K562 (cell line): ENCODE data around the gene ARMC7. TPM values are rescaled to one million over a fixed set of nuclear protein-coding genes. Genes with fewer than 3 reads are reported as not detected.
A peak's percentile ranks its signal among the peaks of the same experiment; 100 is the strongest.
"Not testable (repeated sequence)": the region's sequence is repeated elsewhere in the genome, so short reads cannot be mapped to it uniquely, and the experiment has no call there.

ENCODE experiments used
- ATAC-seq: fragments of 200-7000 bp; cut with Tn5 transposase; 3 replicates; pipeline ENCODE4 v1.9.1; 2020; ENCODE audit warnings: moderate library complexity
- BruUV-seq: library from RNA; stranded (reverse); fragments of 400-500 nt; replicated peaks from 2 replicates; lab custom pipeline; 2021; lab: Mats Ljungman, UMichigan
- CTCF ChIA-PET: fragments of 300-600 bp; formaldehyde crosslinking; extraction: SDS; loops from one replicate; lab custom pipeline; 2021; ENCODE audit warnings: low intra/inter-chr PET ratio; lab: Yijun Ruan, JAX
- POLR2A ChIA-PET: fragments of 300-600, 350-650 bp; sonication (Branson Sonifier 250); formaldehyde crosslinking; extraction: SDS; loops from one replicate; lab custom pipeline; 2021; ENCODE audit warnings: antibody characterized with exemption, inconsistent platforms; lab: Yijun Ruan, JAX
- DNase-seq, 4 experiments: peaks; one replicate each; pipeline versions ENCODE4 v3.0.0 to v3.0.0-alpha.2; 2011 to 2018; ENCODE audit warnings: low spot score in 3 of 4, mixed read lengths in 3 of 4; ENCODE audit errors: extremely low read depth in 1 of 4
- FAIRE-seq: peaks from 2 replicates; lab custom pipeline; 2011; peaks lifted over from hg19 to GRCh38; lab: Jason Lieb, UNC
- H2AFZ ChIP-seq: 2 replicates; pipeline ENCODE4 v1.6.0; 2011; ENCODE audit warnings: low read depth, low read length, control low read depth, inconsistent platforms
- H3K27ac ChIP-seq: fragments of 200-600 bp; 3 replicates; pipeline ENCODE4 v1.8.0; 2011; ENCODE audit warnings: low read depth, mild to moderate bottlenecking, control low read depth, inconsistent platforms, low read length, moderate library complexity, mixed read lengths; ENCODE audit errors: extremely low read depth
- H3K27me3 ChIP-seq, 2 experiments: fragments of 300-600 bp in 1 of 2; 2 replicates in 1 of 2; 3 replicates in 1 of 2; pipeline versions ENCODE4 v1.6.0 to v1.8.0; 2011; ENCODE audit warnings: inconsistent platforms in 2 of 2, low read length in 2 of 2, mild to moderate bottlenecking in 1 of 2, mixed read lengths in 1 of 2, moderate library complexity in 1 of 2; ENCODE audit not compliant: control insufficient read depth in 2 of 2, insufficient read depth in 2 of 2
- H3K36me3 ChIP-seq: fragments of 300-600 bp; 3 replicates; pipeline ENCODE4 v1.8.0; 2011; ENCODE audit warnings: mild to moderate bottlenecking, low read length, inconsistent platforms; ENCODE audit not compliant: control insufficient read depth, insufficient read depth
- H3K4me1 ChIP-seq, 2 experiments: fragments of 200-600 bp in 1 of 2; replicated peaks in 1 of 2; 2 replicates in 1 of 2; 3 replicates in 1 of 2; pipeline versions ENCODE4 v1.5.1 to v1.8.0; 2011; ENCODE audit warnings: inconsistent platforms in 2 of 2, low read length in 2 of 2, mild to moderate bottlenecking in 1 of 2, mixed read lengths in 1 of 2, moderate library complexity in 1 of 2; ENCODE audit not compliant: control insufficient read depth in 2 of 2, insufficient read depth in 2 of 2
- H3K4me2 ChIP-seq: 2 replicates; pipeline ENCODE4 v1.6.1; 2011; ENCODE audit warnings: low read length, control low read depth, inconsistent platforms, mixed read lengths; ENCODE audit not compliant: insufficient read depth
- H3K4me3 ChIP-seq: fragments of 200-600 bp; sonication (generic), shearing (Covaris generic); 2 replicates; pipeline ENCODE4 v1.5.1; 2016; ENCODE audit warnings: control low read depth, inconsistent platforms
- H3K79me2 ChIP-seq: fragments of 200-600 bp; 3 replicates; pipeline ENCODE4 v1.8.0; 2011; ENCODE audit warnings: low read length, inconsistent platforms; ENCODE audit not compliant: control insufficient read depth, insufficient read depth
- H3K9ac ChIP-seq, 2 experiments: 2 replicates each; pipeline versions ENCODE4 v1.6.0 to v1.6.1; 2011; ENCODE audit warnings: low read depth in 2 of 2, low read length in 2 of 2, control low read depth in 1 of 2, inconsistent platforms in 1 of 2, mild to moderate bottlenecking in 1 of 2, mixed read lengths in 1 of 2; ENCODE audit not compliant: insufficient read depth in 1 of 2
- H3K9me1 ChIP-seq: one replicate; pipeline ENCODE4 v1.6.0; 2011; ENCODE audit warnings: inconsistent platforms, mild to moderate bottlenecking, low read length, moderate library complexity; ENCODE audit not compliant: control insufficient read depth, insufficient read depth
- H3K9me3 ChIP-seq: replicated peaks from 2 replicates; pipeline ENCODE4 v1.5.1; 2011; ENCODE audit warnings: low read depth, low read length, inconsistent platforms; ENCODE audit not compliant: control insufficient read depth, insufficient read depth
- H4K20me1 ChIP-seq: replicated peaks from 2 replicates; pipeline ENCODE4 v1.6.1; 2011; ENCODE audit warnings: low read length, inconsistent platforms, mixed read lengths; ENCODE audit not compliant: control insufficient read depth, insufficient read depth
- CBX5 ChIP-seq: IDR thresholded peaks from 2 replicates; pipeline ENCODE4 v1.6.1; 2014; ENCODE audit warnings: low read depth, borderline replicate concordance
- FUS ChIP-seq: fragments of 200-400 bp; formaldehyde crosslinking; optimal IDR thresholded peaks from 2 replicates; pipeline ENCODE3; 2017; ENCODE audit warnings: low read depth, low read length
- GATAD2A ChIP-seq: fragments of 450-650 bp; IDR thresholded peaks from 2 replicates; pipeline ENCODE4 v1.6.1; 2017
- HDAC3 ChIP-seq: fragments of 450-650 bp; IDR thresholded peaks from 2 replicates; pipeline ENCODE4 v1.6.1; 2018; ENCODE audit warnings: borderline replicate concordance, mild to moderate bottlenecking, moderate library complexity; ENCODE audit not compliant: partially characterized antibody
- PHB ChIP-seq: fragments of 250-450 bp; sonication (Bioruptor Pico); IDR thresholded peaks from 2 replicates; pipeline ENCODE4 v1.5.0; 2021
- POU5F1 ChIP-seq: fragments of 150-350 bp; IDR thresholded peaks from 2 replicates; pipeline ENCODE4 v1.6.1; 2014; ENCODE audit warnings: borderline replicate concordance, low read length, low read depth, mild to moderate bottlenecking; ENCODE audit not compliant: partially characterized antibody
- SP1 ChIP-seq: sonication (generic); formaldehyde crosslinking; IDR thresholded peaks from 2 replicates; pipeline ENCODE4 v1.8.1; 2022; ENCODE audit warnings: mild to moderate bottlenecking, missing genetic modification reagents
- ZNF121 ChIP-seq: sonication (generic); formaldehyde crosslinking; conservative IDR thresholded peaks from 2 replicates; pipeline ENCODE4 v1.8.0; 2022; ENCODE audit warnings: missing genetic modification reagents
- WGBS: fragments of 100-300 bp; shearing (Covaris generic); methylation state at CpG from one replicate; pipeline ENCODE4 v1.1.6; 2016; ENCODE audit warnings: low coverage, mixed read lengths; ENCODE audit not compliant: insufficient coverage; ENCODE audit errors: missing lambda C conversion rate; 5-methylcytosine and 5-hydroxymethylcytosine counted together
- in situ Hi-C: fragments of 300-500 bp; cut with MboI; formaldehyde crosslinking; loops from 4 replicates; pipeline ENCODE4 v1.15.0; 2018; ENCODE audit warnings: inconsistent platforms, mixed read lengths
- intact Hi-C: fragments of 100-400 bp; cut with micrococcal nuclease; formaldehyde crosslinking; loops from 2 replicates; pipeline ENCODE4 v1.14.2; 2022
- polyA plus RNA-seq, 8 experiments: library from polyadenylated mRNA; depleted of rRNA in 4 of 8; stranded (reverse) in 5 of 8; unstranded in 3 of 8; fragments of >200 nt; fragmentation: Nextera tagmentation in 2 of 8; fragmentation: Illumina TruSeq in 1 of 8; extraction: Ambion mirVana in 2 of 8; extraction: Trizol in 1 of 8; gene quantifications; 2 replicates each; pipeline versions ENCODE4 v1.2.1 to v1.2.3, GENCODE V29; 2011 to 2014; ENCODE audit warnings: inconsistent platforms in 1 of 8, missing spikeins in 1 of 8
- total RNA-seq, 7 experiments: library from RNA; depleted of rRNA in 6 of 7; stranded (reverse); fragments of >200 nt in 6 of 7; fragmentation: Illumina TruSeq in 2 of 7; extraction: Trizol in 2 of 7; gene quantifications; 2 replicates each; pipeline versions ENCODE4 v1.2.1 to v1.2.3, GENCODE V29; 2011 to 2021; ENCODE audit warnings: low replicate concordance in 1 of 7
- TF ChIP-seq, protein P1 (sequence below): sonication (generic); formaldehyde crosslinking; IDR thresholded peaks from 2 replicates; pipeline ENCODE4 v1.8.1; 2023; ENCODE audit warnings: mild to moderate bottlenecking, missing genetic modification reagents

ARMC7 gene
- total and polyA plus RNA-seq, 9 of the 15 experiments (the other 6 are each of a cell fraction or from before 2014, with no cell fraction given), result 1.4 to 15.2 (median 5.9) TPM

GRCh38 chr17:75163074-75163473, 53.3 kb downstream of the ARMC7 start:
- no TSS peak for BruUV-seq
- H3K9ac ChIP-seq, result no peak overlapping the region
- FAIRE-seq (no peak), DNase-seq (no peak), ATAC-seq (no peak)
- no peaks in the 10 kb centered on the region for H3K27me3 ChIP-seq
- no peaks in the 10 kb centered on the region for H3K9me1 ChIP-seq
- POLR2A ChIA-PET, result interaction anchor here (0.7 to 3.4 kb wide), 7 partner anchors 8 to 736 kb away, joined by 3 to 17 read pairs (median 4); partner anchors contain the start of gene JPT1
- CTCF ChIA-PET, result no interaction called here
- peaks cover 22% of the 10 kb centered on the region for H3K36me3 ChIP-seq
- H4K20me1 ChIP-seq, result no peaks in the 10 kb centered on the region
- H3K9me3 ChIP-seq, result no peaks in the 10 kb centered on the region
- H3K4me2 ChIP-seq, result no peak overlapping the region
- TF ChIP-seq POU5F1 (no peak), PHB (no peak), CBX5 (no peak), HDAC3 (no peak), GATAD2A (no peak), SP1 (CRISPR knock-in tag) (0 out of 2 replicates have a peak, but pooled peaks have one; percentile 19), FUS (no peak)
- WGBS, result 98% methylated on average over 5 of the region's 5 CpGs
- no peaks in the 10 kb centered on the region for H3K79me2 ChIP-seq
- no peak overlapping the region for H3K27ac ChIP-seq
- in situ Hi-C loops, result no loop called here
- H3K4me3 ChIP-seq, result no peak overlapping the region
- H2AFZ ChIP-seq, result no peak overlapping the region
- intact Hi-C loops, result no loop called here
- H3K4me1 ChIP-seq, result no peaks in the 10 kb centered on the region

DNA sequence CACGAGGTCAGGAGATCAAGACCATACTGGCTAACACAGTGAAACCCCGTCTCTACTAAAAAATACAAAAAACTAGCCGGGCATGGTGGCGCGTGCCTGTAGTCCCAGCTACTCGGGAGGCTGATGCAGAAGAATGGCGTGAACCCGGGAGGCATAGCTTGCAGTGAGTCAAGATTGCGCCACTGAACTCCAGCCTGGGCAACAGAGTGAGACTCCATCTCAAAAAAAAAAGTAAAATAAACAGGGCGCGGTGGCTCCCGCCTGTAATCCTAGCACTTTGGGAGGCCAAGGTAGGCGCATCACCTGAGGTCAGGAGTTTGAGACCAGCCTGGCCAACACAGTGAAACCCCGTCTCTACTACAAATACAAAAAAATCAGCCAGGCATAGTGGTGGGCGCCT, 54.8 kb downstream of the ARMC7 start:
- H3K36me3 ChIP-seq, result peaks cover 35% of the 10 kb centered on the region
- H3K27me3 ChIP-seq, H2AFZ ChIP-seq, H3K4me2 ChIP-seq, H3K4me1 ChIP-seq, FAIRE-seq, DNase-seq, H3K4me3 ChIP-seq, H3K27ac ChIP-seq, H4K20me1 ChIP-seq, ATAC-seq, intact Hi-C loops, in situ Hi-C loops, BruUV-seq, H3K9me1 ChIP-seq, H3K9ac ChIP-seq, H3K9me3 ChIP-seq, CTCF ChIA-PET, H3K79me2 ChIP-seq: not testable (repeated sequence)
- TF ChIP-seq, protein P1, sequence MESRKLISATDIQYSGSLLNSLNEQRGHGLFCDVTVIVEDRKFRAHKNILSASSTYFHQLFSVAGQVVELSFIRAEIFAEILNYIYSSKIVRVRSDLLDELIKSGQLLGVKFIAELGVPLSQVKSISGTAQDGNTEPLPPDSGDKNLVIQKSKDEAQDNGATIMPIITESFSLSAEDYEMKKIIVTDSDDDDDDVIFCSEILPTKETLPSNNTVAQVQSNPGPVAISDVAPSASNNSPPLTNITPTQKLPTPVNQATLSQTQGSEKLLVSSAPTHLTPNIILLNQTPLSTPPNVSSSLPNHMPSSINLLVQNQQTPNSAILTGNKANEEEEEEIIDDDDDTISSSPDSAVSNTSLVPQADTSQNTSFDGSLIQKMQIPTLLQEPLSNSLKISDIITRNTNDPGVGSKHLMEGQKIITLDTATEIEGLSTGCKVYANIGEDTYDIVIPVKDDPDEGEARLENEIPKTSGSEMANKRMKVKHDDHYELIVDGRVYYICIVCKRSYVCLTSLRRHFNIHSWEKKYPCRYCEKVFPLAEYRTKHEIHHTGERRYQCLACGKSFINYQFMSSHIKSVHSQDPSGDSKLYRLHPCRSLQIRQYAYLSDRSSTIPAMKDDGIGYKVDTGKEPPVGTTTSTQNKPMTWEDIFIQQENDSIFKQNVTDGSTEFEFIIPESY (CRISPR knock-in tag), result peak; percentile 84
- TF ChIP-seq ZNF121 (CRISPR knock-in tag), result peak; percentile 33; the same call in 1 of the 2 replicates
- POLR2A ChIA-PET, result interaction anchor here (0.6 to 1.2 kb wide), 8 partner anchors 9 to 290 kb away, joined by 3 to 7 read pairs (median 3); partner anchors contain the start of gene JPT1
- WGBS, result 94% methylated on average over 15 of the region's 15 CpGs
